Activated T-cell treated with anti-CD3 and anti-CD28 coated beads, Interleukin-2, amount 50 U/mL, for 24 hours (primary cell): Measurements from ENCODE around the gene ITPR1.

Experiments used
- DNase-seq: peaks from one replicate; pipeline ENCODE4 v3.0.0-alpha.2; 2020
- H3K27ac Mint-ChIP-seq: 2 replicates; pipeline ENCODE4 v1.8.0; 2020; ENCODE audit warnings: mild to moderate bottlenecking, mixed read lengths
- H3K27me3 Mint-ChIP-seq: 2 replicates; pipeline ENCODE4 v1.8.0; 2020; ENCODE audit warnings: mixed read lengths
- H3K36me3 Mint-ChIP-seq: 2 replicates; pipeline ENCODE4 v1.8.0; 2020; ENCODE audit warnings: low read depth, mixed read lengths
- H3K4me1 Mint-ChIP-seq: 2 replicates; pipeline ENCODE4 v1.8.0; 2020; ENCODE audit warnings: low read depth, mixed read lengths
- H3K4me3 Mint-ChIP-seq: 2 replicates; pipeline ENCODE4 v1.8.0; 2020; ENCODE audit warnings: mild to moderate bottlenecking, moderate library complexity, mixed read lengths
- H3K9me3 Mint-ChIP-seq: 2 replicates; pipeline ENCODE4 v1.8.0; 2020; ENCODE audit warnings: mixed read lengths

Gene ITPR1

DNA sequence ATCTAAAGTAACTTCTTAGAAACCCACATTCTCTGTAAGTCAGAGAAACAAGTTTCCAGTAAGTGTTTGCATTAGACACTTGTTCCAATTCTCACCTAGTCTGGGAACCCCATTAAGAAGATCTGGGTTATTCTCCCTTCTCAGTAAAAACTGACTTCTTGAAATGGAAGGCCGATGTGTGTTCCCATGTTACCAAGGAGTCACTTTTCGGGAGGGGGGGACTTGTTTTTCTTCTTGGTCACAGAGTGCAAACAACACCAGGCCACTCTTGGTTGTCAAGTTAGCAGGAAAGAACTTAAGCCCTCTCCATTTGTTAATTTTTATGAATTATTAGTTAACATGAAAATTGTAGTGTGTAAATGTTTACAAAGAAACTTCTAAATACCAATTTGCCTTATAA is 55.6 kb downstream of the ITPR1 start:
- Mint-ChIP-seq H3K27me3 (no peaks in the 10 kb centered on the region), H3K36me3 (peaks cover 5% of the 10 kb centered on the region), H3K4me1 (peaks cover 15% of the 10 kb centered on the region), H3K4me3 (no peak overlapping the region), H3K9me3 (no peaks in the 10 kb centered on the region), H3K27ac (no peak overlapping the region)
- DNase-seq, result no peak

DNA sequence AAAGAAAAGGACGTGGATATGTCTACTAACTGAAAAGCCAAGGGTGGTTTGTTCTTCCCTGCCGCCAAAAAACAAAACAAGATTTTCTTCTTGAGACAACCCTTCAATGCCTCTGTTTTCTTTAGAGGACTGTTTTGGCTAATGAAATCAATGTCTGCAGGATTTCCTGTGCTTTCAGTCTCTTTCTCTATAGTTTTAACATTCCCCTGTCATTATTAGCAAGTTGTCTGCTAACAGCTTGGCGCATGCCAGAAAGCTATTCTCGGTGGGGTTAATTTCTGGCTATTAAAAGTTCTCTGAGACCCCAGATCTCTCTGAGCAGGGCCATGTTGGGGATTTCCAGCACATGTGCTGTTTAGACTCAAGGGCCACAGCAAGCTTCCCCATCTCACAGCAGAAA is 56.7 kb downstream of the ITPR1 start:
- H3K27ac Mint-ChIP-seq, result no peak overlapping the region
- no peaks in the 10 kb centered on the region for H3K27me3 Mint-ChIP-seq

DNA sequence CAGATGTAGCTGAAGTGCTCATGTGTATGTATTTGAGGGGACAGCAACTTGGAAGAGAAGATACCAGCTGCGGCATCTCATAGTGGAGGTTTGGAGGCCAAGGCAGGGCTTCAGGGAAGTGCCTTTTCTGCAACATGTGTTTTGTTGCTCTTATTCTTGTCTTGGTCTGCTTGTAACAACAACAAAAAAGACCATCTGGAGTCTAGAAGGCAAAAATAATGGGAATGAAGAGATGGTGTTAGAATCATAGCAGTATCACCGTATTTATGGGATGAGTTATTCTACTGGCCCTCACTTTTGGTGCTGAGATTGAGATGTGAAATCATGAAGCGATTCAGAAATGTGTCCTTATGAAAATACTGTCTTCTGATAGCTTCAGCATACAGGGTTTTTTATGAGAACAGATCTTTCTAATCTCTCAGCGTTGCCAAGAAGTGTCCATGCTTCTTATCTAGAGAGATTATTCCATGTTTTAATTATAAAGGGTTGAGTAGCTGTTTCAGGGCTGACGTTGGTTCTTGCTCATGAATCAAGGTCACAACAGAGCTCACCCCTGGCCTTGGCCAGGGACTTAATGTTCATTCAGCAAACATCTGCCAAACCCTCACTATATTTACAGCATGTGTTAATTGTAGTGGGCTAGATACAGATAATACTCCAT is 58.0 kb downstream of the ITPR1 start:
- peaks cover 17% of the 10 kb centered on the region for H3K4me1 Mint-ChIP-seq
- DNase-seq, result no peak
- peaks cover 2% of the 10 kb centered on the region for H3K9me3 Mint-ChIP-seq
- no peak overlapping the region for H3K27ac Mint-ChIP-seq
- H3K36me3 Mint-ChIP-seq, result peaks cover 9% of the 10 kb centered on the region
- no peak overlapping the region for H3K4me3 Mint-ChIP-seq
- no peaks in the 10 kb centered on the region for H3K27me3 Mint-ChIP-seq

More for the DNA sequence above, 56.7 kb downstream of the ITPR1 start:
- peaks cover 5% of the 10 kb centered on the region for H3K36me3 Mint-ChIP-seq
- H3K9me3 Mint-ChIP-seq, result no peaks in the 10 kb centered on the region
- H3K4me3 Mint-ChIP-seq, result no peak overlapping the region
- peaks cover 17% of the 10 kb centered on the region for H3K4me1 Mint-ChIP-seq
- no peak for DNase-seq

DNA sequence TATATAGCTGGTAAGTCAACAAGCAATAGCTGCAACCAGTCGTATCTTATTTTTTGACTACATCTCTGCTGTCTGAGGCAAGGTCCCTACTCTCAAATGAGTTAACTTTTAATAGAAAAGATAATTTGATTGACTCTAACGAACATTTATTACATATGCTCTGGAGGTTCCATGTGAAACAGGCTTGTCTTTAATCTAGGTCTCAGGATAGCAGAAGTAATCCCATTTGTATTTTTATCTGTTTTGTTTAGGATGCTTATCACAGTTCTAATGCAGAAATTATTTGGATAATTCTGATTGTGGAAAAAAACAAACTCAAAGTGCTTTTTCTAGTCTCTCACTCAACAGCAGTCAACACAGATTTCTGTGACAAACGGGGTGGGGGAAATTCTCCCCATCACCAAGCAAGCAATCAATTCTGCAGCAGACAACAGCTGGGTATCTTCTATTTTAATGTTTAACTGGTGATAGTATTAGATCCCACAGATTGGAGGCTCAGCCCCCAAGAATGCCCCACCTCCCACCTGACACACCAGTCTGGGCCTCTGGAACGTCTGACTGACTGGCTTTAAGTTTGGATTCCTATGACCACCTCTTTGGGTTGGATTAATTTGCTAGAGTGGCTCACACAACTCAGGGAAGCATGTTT is 58.8 kb downstream of the ITPR1 start:
- Mint-ChIP-seq H3K27me3 (no peaks in the 10 kb centered on the region), H3K36me3 (peaks cover 16% of the 10 kb centered on the region), H3K9me3 (peaks cover 8% of the 10 kb centered on the region), H3K4me3 (no peak overlapping the region), H3K27ac (no peak overlapping the region), H3K4me1 (peaks cover 11% of the 10 kb centered on the region)
- DNase-seq, result no peak

DNA sequence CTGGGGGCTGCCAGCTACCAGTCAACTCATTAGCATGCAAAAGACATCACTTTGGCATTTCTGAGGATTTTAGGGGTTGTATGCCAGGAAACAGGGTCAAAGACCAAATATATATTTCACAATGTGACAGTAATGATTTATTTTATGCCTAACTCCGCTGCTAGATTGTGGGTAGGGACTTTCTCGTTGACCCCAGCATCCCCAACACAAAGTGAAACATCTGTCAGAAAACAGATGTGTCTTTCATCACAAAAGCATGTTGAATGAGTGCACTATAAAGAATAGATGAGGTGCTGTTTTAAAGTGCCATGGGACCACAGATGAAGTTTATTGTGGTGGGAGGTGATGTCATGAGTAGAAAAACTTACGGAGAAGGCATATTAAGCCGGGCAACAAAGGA is 59.7 kb downstream of the ITPR1 start:
- H3K4me1 Mint-ChIP-seq, result peaks cover 9% of the 10 kb centered on the region
- no peaks in the 10 kb centered on the region for H3K27me3 Mint-ChIP-seq
- peaks cover 23% of the 10 kb centered on the region for H3K36me3 Mint-ChIP-seq
- DNase-seq, result no peak
- no peak overlapping the region for H3K4me3 Mint-ChIP-seq
- peaks cover 10% of the 10 kb centered on the region for H3K9me3 Mint-ChIP-seq
- H3K27ac Mint-ChIP-seq, result no peak overlapping the region

DNA sequence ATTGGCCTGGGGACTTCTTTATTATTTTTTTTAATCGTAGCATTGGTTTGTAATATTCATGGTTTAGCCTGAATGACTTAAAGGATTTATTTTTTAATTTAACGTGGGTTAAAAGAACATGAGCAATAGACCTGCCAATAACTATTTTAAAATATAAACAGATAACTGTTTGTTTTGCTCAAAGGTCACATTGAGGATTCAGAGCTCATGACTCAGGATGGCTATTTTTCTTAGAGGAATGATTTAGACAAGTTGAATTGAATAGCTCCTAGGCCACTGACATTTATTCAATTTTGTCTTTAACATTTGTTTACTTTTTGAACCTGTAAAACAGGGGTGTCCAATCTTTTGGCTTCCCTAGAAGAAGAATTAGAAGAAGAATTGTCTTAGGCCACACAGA is 68.5 kb downstream of the ITPR1 start:
- H3K9me3 Mint-ChIP-seq, result peaks cover 4% of the 10 kb centered on the region
- no peak for DNase-seq

DNA sequence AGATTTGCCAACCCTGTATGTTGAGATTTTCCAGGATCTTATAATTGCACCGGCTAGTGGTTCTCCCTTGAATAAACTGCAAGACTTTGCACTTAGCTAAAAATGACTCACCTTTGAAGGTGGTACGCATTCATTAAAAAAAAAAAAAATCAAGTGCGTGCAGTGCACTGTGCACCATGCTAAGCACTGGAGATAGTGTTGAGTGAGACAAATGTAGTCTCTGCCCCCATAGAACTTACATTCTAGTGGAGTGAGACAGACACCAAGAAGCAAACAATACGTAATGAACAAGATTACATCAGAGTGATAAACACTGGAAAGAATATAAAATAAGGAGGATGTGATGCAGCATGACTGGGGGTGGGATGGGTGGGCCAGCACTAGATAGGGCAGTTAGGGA is 69.4 kb downstream of the ITPR1 start:
- peaks cover 9% of the 10 kb centered on the region for H3K36me3 Mint-ChIP-seq
- no peak overlapping the region for H3K27ac Mint-ChIP-seq
- no peaks in the 10 kb centered on the region for H3K27me3 Mint-ChIP-seq
- H3K4me3 Mint-ChIP-seq, result no peak overlapping the region
- no peaks in the 10 kb centered on the region for H3K9me3 Mint-ChIP-seq
- H3K4me1 Mint-ChIP-seq, result peaks cover 16% of the 10 kb centered on the region
- DNase-seq, result no peak

More for the DNA sequence above, 68.5 kb downstream of the ITPR1 start:
- H3K4me3 Mint-ChIP-seq, result no peak overlapping the region
- H3K4me1 Mint-ChIP-seq, result peaks cover 16% of the 10 kb centered on the region
- H3K36me3 Mint-ChIP-seq, result peaks cover 17% of the 10 kb centered on the region
- no peaks in the 10 kb centered on the region for H3K27me3 Mint-ChIP-seq
- H3K27ac Mint-ChIP-seq, result no peak overlapping the region

DNA sequence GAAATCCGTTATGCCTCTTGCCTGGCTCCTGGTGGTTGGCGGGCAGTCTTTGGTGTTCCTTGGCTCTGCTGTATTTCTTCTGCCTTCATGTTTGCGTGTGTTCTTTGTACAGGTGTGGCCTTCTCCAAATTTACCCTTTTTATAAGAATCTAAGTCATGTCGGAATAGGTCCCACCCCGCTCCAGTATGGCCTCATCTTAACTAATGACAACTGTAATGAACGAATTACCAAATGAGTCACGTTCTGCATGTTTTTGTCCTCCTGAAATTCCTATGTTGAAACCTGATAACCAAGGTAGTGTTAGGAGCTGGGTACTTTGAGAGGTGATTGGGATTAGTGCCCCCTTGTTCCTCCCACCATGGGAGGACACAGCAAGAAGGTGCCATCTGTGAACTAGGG is 71.1 kb downstream of the ITPR1 start:
- H3K4me3 Mint-ChIP-seq, result no peak overlapping the region
- no peak overlapping the region for H3K27ac Mint-ChIP-seq
- H3K36me3 Mint-ChIP-seq, result peaks cover 4% of the 10 kb centered on the region
- no peak for DNase-seq
- H3K4me1 Mint-ChIP-seq, result peaks cover 27% of the 10 kb centered on the region
- H3K27me3 Mint-ChIP-seq, result no peaks in the 10 kb centered on the region
- H3K9me3 Mint-ChIP-seq, result no peaks in the 10 kb centered on the region

DNA sequence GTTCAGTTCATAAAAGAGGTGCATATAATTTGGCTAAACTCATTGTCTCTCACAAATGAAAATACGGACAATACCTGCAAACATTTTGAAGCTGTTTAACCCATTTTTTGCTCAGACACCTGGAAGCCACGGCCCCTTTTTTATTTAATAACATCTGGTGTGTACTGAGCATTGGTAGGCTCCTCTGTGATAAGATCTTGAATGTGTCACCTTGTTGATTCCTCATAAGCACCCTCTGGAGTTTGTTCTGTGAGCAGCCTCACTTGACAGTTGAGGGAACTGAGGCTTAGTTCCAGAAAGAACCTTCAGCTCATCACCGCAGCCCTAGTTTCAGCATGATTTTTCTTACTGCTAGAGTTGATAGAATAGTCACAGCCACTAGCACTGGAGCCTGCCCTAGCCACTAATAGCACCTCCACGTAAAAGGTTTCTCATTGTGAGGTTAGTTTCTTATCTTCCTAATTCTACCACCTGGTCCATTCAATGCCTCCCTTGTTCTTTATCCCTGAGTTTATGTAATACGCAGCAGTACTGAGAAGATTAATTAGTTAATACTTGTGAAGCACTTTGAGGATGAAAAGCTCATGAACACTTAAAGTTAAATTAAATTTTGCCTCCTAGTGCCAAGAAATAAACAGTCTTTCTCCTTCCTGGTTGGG is 71.9 kb downstream of the ITPR1 start:
- H3K27me3 Mint-ChIP-seq, result no peaks in the 10 kb centered on the region
- H3K4me3 Mint-ChIP-seq, result no peak overlapping the region
- DNase-seq, result no peak
- H3K9me3 Mint-ChIP-seq, result no peaks in the 10 kb centered on the region
- no peak overlapping the region for H3K27ac Mint-ChIP-seq
- peaks cover 27% of the 10 kb centered on the region for H3K4me1 Mint-ChIP-seq
- H3K36me3 Mint-ChIP-seq, result peaks cover 4% of the 10 kb centered on the region

DNA sequence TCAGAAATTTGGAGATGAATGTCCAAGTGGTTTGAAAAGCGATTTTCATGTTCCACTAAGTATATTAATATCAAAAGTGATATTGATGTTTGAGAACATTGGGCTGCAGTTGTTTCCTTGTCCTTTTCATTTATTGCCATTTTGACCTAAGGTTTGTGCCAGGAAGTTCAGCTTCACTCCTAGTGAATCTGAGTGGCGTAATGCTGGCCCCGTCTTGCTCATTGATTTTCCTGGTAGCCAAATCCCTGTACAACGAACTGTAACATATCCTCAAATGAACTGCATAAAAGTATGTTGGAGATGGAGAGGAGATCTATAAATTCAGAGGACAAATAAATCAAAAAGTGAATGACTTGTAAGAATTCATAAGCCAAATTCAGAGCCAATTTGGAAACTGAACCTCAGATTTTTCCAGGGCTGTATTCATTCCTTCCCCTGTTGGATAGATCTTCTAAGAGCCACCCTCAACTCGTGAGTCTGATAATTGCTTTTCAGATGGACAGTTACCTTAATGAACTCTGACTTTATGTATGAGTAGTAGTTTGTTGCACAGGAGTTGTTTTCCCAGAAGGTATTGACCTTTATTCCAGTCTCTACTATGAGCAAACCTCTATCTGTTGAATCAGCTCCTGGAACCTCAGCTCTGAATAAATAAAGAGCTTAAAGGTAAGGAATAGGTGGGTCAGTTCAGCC is 72.8 kb downstream of the ITPR1 start:
- H3K9me3 Mint-ChIP-seq, result no peaks in the 10 kb centered on the region
- H3K4me3 Mint-ChIP-seq, result no peak overlapping the region
- H3K36me3 Mint-ChIP-seq, result peaks cover 4% of the 10 kb centered on the region
- DNase-seq, result no peak
- peaks cover 29% of the 10 kb centered on the region for H3K4me1 Mint-ChIP-seq
- H3K27ac Mint-ChIP-seq, result no peak overlapping the region
- H3K27me3 Mint-ChIP-seq, result no peaks in the 10 kb centered on the region

DNA sequence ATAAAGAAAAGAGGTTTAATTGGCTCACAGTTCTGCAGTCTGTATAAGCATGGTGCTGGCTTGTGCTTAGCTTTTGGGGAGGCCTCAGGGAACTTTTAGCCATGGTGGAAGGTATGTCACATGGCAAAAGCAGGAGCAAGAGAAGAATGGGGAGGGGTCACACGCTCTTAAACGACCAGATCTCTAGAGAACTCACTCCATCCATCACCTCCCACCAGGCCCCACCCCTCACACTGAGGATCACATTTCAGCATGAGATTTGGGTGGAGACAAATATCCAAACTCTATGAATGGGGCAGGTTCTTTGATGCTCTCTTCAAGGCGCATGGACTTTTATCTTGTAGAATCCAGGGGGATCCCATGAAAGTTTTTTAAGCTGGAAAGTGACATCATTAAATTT is 75.7 kb downstream of the ITPR1 start:
- DNase-seq, result no peak
- Mint-ChIP-seq H3K9me3 (no peaks in the 10 kb centered on the region), H3K27me3 (no peaks in the 10 kb centered on the region), H3K36me3 (peaks cover 3% of the 10 kb centered on the region), H3K4me1 (peaks cover 35% of the 10 kb centered on the region), H3K4me3 (no peak overlapping the region), H3K27ac (no peak overlapping the region)

DNA sequence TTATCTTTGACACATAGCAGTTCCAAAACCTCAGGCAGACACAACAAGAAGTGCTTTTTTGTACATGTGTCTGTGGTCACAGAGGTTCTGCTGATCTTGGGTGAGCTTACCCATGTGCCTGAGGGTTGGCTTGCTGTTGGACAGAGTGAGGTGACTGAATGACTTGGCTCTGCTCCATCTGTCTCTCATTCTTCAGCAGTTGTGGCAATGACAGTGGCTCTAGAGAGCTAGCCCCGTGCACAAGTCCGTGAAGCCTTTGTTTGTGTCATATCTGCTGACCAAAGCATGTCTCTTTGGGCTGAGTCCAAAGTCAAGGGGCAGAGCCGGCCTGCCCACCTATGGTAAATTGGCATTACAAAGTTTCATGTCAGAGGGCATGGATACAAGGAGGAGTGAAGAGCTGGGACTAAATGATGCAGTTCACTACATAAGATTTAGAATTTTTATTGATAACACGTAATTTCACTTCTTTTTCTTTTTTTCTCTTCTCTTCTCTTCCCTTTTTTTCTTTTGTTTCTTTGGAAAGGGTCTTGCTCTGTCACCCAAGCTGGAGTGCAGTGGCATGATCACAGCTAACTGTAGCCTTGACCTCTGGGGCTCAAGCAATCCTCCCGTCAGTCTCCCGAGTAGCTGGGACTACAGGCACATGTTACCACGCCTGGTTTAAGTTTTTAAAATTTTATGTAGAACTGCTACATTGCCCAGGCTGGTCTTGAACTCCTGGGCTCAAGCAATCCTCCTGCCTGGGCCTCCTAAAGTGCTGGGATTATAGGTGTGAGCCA is 77.9 kb downstream of the ITPR1 start:
- Mint-ChIP-seq H3K4me3 (no peak overlapping the region), H3K36me3 (peaks cover 3% of the 10 kb centered on the region), H3K27ac (no peak overlapping the region), H3K9me3 (no peaks in the 10 kb centered on the region), H3K27me3 (no peaks in the 10 kb centered on the region), H3K4me1 (peaks cover 20% of the 10 kb centered on the region)
- DNase-seq, result no peak

DNA sequence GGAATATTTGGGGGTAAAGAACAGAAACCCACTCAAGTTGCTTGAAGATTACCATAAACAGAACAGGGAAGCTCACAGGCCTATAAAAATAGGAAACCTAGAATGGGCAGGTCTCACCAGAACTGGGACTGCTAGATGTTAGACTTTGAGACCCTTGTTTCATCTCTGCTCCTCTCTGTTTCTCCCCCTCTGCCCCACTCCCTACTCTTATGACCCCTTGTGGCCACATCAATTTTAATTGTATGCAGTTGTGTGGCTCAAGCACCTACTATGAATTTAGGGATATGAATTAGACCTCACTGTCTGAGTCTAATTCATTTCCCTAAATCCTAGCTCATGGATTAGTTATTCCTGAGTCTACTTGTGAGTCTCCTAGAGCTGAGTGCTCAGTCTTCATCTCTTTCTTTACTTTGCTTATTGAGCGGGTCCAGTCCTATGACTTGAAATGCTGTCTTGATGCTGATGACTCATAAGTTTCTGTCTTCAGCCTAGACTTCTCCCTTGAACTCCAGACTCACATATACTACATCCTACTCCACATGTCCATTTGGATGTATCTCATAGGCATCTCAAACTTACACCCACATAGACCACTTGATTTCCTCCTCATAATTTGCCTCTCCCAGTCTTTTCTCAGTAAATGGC is 78.7 kb downstream of the ITPR1 start:
- no peak overlapping the region for H3K4me3 Mint-ChIP-seq
- H3K4me1 Mint-ChIP-seq, result peaks cover 19% of the 10 kb centered on the region
- no peaks in the 10 kb centered on the region for H3K36me3 Mint-ChIP-seq
- DNase-seq, result no peak
- H3K27me3 Mint-ChIP-seq, result no peaks in the 10 kb centered on the region
- no peak overlapping the region for H3K27ac Mint-ChIP-seq
- H3K9me3 Mint-ChIP-seq, result no peaks in the 10 kb centered on the region

DNA sequence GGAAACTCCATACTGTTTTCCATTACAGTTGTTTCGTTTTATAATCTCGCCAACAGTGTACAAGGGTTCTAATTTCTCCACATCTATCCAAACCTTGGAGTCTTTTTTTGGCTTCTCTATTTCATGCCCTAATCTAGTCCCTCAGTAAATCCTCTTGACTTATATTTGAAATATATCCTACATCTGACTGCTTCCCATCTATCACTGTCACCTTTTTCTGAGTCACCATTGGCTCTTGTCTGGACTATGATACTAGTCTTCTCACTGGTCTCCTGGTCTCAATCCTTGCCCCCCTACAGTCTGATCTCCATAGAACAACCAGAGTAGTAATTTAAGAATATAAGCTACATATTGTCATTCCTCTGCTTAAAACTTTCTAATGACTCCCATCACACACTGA is 80.0 kb downstream of the ITPR1 start:
- no peaks in the 10 kb centered on the region for H3K27me3 Mint-ChIP-seq
- DNase-seq, result no peak
- peaks cover 15% of the 10 kb centered on the region for H3K4me1 Mint-ChIP-seq
- no peaks in the 10 kb centered on the region for H3K9me3 Mint-ChIP-seq
- H3K4me3 Mint-ChIP-seq, result no peak overlapping the region
- no peak overlapping the region for H3K27ac Mint-ChIP-seq
- no peaks in the 10 kb centered on the region for H3K36me3 Mint-ChIP-seq
